HG03558 (cell line): ENCODE results near the gene ECM1.

ENCODE experiments used
- ATAC-seq: cut with Tn5 transposase; IDR thresholded peaks from one replicate; pipeline ENCODE4 v1.9.1; 2021; ENCODE audit warnings: moderate number of reproducible peaks; ENCODE audit not compliant: unreplicated experiment; ENCODE audit errors: extremely low read depth

Gene ECM1

GRCh38 chr1:150507912-150508864 lies at the start of gene ECM1:
TSS of gene ECM1 (plus strand) at chr1:150508109. CDS start at chr1:150508210, 101 bp downstream.
- no peak for ATAC-seq

GRCh38 chr1:150464422-150464826 lies 43.5 kb upstream of the ECM1 start:
- no peak for ATAC-seq

GRCh38 chr1:150466964-150467363 lies 40.9 kb upstream of the ECM1 start:
- ATAC-seq: no peak

GRCh38 chr1:150469291-150469690 lies 38.6 kb upstream of the ECM1 start:
- ATAC-seq: no peak

GRCh38 chr1:150472601-150473200 lies 35.2 kb upstream of the ECM1 start:
- no peak for ATAC-seq

GRCh38 chr1:150473659-150474058 lies 34.2 kb upstream of the ECM1 start:
- no peak for ATAC-seq

GRCh38 chr1:150474869-150475268 lies 33.0 kb upstream of the ECM1 start:
- ATAC-seq: no peak

GRCh38 chr1:150476754-150477153 lies 31.2 kb upstream of the ECM1 start:
- no peak for ATAC-seq

GRCh38 chr1:150477320-150477719 lies 30.6 kb upstream of the ECM1 start:
- ATAC-seq: no peak

- ATAC-seq: no peak
Measured at GRCh38 chr1:150477733-150478132, 30.2 kb upstream of the ECM1 start.

GRCh38 chr1:150479370-150479769 lies 28.5 kb upstream of the ECM1 start:
- no peak for ATAC-seq

- ATAC-seq: no peak
Measured at GRCh38 chr1:150479927-150480352, 28.0 kb upstream of the ECM1 start.

GRCh38 chr1:150484431-150484830 lies 23.5 kb upstream of the ECM1 start:
- no peak for ATAC-seq

GRCh38 chr1:150484861-150485260 lies 23.0 kb upstream of the ECM1 start:
- no peak for ATAC-seq

- peak; percentile 98 for ATAC-seq
Measured at GRCh38 chr1:150486966-150487762, 20.7 kb upstream of the ECM1 start, which contains the start of gene TARS2. TSS of gene TARS2 (plus strand) at chr1:150487419. CDS start at chr1:150487451, 32 bp downstream.

- ATAC-seq: no peak
Measured at GRCh38 chr1:150487763-150488115, 20.2 kb upstream of the ECM1 start.

GRCh38 chr1:150493175-150493574 lies 14.7 kb upstream of the ECM1 start:
- no peak for ATAC-seq

- ATAC-seq: no peak
Measured at GRCh38 chr1:150498342-150498741, 9.6 kb upstream of the ECM1 start.

GRCh38 chr1:150505431-150505830 lies 2.5 kb upstream of the ECM1 start:
- no peak for ATAC-seq

- no peak for ATAC-seq
Measured at GRCh38 chr1:150508982-150509381, 1.1 kb downstream of the ECM1 start.

GRCh38 chr1:150511551-150511950 lies 3.6 kb downstream of the ECM1 start:
- ATAC-seq: no peak
